Measurements from ENCODE around the gene PTPN13.
"Not testable (repeated sequence)": the region's sequence is repeated elsewhere in the genome, so short reads cannot be mapped to it uniquely, and the experiment has no call there.

The PTPN13 gene

DNA sequence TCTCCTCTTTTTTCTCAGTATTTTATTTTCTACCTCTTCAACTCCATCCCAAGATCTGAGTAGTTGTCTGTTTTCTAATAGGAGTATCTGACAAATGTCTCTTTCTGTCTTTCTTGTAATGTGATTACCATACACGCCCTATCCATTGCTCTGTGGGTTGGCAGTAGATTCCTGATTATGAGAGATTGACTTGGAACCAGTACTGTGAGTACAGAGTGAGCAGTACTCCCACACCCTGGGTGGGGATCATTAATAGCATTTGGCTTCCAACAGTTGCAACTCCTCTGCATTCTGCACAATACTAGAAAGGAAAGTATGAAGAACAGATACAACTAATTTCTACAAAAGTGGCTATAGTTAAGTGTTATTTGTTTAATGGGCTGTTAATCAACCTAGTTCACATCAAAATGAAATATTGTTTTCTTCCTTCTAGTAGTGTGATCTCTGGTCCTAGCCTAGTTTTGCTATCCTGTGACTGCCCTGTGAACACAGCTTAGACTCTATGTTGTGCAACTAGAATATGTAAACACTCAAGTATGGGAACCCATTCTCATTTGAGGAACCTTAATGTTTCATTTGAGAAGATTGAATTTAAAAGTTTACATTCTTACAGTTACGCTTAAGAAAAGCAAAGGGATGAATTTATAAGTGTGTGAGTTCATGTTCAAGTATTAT, 112.9 kb downstream of the PTPN13 start:
- no peak for TF ChIP-seq ZFX (IDR thresholded peaks at IDR 0.05)
- TF ChIP-seq, protein P1, sequence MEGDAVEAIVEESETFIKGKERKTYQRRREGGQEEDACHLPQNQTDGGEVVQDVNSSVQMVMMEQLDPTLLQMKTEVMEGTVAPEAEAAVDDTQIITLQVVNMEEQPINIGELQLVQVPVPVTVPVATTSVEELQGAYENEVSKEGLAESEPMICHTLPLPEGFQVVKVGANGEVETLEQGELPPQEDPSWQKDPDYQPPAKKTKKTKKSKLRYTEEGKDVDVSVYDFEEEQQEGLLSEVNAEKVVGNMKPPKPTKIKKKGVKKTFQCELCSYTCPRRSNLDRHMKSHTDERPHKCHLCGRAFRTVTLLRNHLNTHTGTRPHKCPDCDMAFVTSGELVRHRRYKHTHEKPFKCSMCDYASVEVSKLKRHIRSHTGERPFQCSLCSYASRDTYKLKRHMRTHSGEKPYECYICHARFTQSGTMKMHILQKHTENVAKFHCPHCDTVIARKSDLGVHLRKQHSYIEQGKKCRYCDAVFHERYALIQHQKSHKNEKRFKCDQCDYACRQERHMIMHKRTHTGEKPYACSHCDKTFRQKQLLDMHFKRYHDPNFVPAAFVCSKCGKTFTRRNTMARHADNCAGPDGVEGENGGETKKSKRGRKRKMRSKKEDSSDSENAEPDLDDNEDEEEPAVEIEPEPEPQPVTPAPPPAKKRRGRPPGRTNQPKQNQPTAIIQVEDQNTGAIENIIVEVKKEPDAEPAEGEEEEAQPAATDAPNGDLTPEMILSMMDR (conservative IDR thresholded peaks at IDR 0.05), result no peak
- H3K27ac ChIP-seq, result no peak overlapping the region

DNA sequence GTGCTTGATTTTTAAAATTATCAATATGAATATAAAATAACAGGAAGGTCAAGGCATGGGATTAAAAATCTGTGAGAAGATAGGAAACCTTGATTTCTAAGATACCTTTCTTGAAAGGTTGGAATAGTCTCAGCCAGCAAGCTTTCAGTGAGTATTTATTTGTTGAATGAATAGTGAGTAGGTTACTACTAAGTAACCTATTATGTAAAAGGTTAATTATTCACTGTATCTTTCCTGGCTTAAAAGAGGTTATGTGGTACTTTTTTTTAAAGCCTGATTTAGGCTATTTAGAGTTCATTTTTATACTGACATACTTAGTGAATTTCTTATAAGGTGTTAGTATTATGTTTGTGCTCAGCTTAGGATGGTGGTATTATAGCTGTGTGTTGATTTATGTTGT, 123.5 kb downstream of the PTPN13 start:
- H3K27ac ChIP-seq, result no peak overlapping the region
- TF ChIP-seq ZFX (IDR thresholded peaks at IDR 0.05), result no peak
- TF ChIP-seq, protein P1 (conservative IDR thresholded peaks at IDR 0.05), result no peak

DNA sequence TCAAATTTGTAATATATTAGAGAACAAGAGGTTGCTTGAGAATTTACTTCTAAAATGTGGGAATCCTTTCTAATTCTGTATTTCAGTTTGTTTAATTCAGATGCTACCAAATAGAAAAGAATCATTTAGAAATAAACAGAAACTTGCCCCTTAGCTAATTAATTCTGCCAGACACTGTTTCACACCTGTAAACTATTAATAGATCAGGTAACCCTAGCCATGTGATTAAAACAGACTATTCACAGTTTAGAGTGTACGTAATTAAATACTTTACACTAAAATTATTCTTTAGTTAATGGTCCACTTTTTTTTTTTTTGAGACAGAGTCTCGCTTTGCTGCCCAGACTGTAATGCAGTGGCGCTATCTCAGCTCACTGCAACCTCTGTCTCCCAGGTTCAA, 124.0 kb downstream of the PTPN13 start:
- no peak for TF ChIP-seq ZFX (IDR thresholded peaks at IDR 0.05)
- TF ChIP-seq, protein P1 (conservative IDR thresholded peaks at IDR 0.05), result no peak

DNA sequence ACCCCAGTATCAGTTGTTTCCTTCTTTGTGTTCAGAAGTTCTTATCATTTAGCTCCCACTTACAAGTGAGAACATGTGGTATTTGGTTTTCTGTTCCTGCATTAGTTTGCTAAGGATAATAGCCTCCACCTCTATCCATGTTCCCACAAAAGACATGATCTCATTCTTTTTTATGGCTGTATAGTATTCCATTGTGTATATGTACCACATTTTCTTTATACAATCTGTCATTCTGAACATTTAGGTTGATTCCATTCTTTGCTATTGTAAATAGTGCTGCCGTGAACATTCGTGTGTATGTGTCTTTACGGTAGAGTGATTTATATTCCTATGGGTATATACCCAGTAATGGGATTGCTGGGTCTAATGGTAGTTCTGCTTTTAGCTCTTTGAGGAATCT, 125.0 kb downstream of the PTPN13 start:
- not testable (repeated sequence) for H3K27ac ChIP-seq

More for the DNA sequence above, 124.0 kb downstream of the PTPN13 start:
- H3K27ac ChIP-seq, result no peak overlapping the region

DNA sequence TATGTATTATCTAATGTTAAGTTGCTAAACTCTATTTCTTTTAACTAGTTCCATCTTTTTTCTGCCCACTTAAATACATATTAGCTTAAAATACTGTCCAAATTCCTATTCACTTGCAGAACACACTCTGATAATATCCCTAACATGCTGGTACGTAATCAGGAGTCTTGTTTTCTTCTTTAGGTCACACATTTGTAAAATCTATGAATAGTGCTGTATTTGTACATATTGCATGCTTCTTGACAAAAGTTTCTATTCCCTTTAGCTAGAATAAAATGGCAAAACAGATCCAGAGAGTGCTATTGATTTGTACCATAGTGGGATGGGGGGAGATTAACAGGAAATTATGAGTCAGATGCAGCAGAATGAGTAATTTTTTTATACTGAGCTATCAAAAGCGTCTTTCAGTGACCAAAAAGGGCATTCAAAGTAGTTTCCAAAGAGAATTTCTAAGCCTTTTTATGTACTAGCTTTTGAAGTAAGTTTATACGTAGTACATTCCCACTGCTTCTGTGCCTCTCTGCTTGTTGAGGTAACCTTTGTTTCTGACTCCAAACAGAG, 126.5 kb downstream of the PTPN13 start:
- no peak overlapping the region for H3K27ac ChIP-seq
- TF ChIP-seq ZFX (IDR thresholded peaks at IDR 0.05), result no peak
- TF ChIP-seq, protein P1 (conservative IDR thresholded peaks at IDR 0.05), result no peak

DNA sequence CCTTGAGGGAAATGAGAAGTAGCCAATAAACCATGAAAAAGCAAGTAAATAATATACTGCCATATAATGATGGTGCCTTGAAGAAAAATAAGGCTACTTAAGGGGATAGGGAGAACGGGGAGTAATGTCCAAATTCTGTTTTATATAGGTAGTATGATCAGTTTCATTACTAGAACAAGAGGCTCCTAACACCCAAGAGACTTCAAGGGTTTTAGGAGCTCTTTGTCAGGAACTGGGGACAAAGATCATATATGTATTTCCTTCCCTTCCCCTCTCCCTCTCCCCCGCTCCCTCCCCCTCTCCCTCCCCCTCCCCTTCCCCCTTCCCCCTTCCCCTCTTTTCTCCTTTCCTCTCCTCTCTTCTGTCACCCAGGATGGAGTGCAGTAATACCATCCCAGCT, 127.3 kb downstream of the PTPN13 start:
- TF ChIP-seq, protein P1 (conservative IDR thresholded peaks at IDR 0.05), result no peak
- TF ChIP-seq ZFX (IDR thresholded peaks at IDR 0.05), result no peak
- H3K27ac ChIP-seq, result no peak overlapping the region

DNA sequence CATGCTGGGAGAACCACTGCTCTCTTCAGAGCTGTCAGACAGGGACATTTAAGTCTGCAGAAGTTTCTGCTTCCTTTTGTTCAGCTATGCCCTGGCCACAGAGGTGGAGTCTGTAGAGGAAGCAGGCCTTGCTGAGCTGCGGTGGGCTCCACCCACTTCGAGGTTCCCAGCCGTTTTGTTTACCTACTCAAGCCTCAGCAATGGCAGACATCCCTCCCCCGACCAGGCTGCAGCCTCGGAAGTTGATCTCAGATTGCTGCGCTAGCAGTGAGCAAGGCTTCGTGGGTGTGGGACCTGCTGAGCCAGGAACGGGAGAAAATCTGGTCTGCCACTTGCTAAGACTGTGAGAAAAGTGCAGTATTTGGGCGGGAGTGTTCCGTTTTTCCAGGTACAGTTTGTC, 136.2 kb downstream of the PTPN13 start:
- no peak for TF ChIP-seq ZFX (IDR thresholded peaks at IDR 0.05)
- TF ChIP-seq, protein P1 (conservative IDR thresholded peaks at IDR 0.05), result no peak

DNA sequence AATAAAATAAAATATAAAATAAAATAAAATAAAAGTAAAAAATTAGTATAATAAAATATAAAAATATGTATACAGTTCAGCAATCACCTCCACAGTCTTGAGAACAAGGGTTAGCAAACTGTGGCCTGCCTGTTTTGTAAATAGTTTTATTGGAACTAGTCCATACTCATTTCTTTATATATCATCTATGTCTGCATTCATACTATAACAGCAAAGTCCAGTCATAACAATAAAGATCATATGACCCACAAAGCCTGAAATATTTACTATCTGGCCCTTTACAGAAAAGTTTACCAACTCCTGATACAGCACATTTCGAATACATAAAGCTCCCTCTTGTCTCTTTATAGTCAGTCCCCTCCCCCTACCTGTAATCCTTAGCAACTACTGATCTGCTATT, 143.1 kb downstream of the PTPN13 start:
- no peak for TF ChIP-seq ZFX (IDR thresholded peaks at IDR 0.05)
- TF ChIP-seq, protein P1 (conservative IDR thresholded peaks at IDR 0.05), result no peak
- no peak overlapping the region for H3K27ac ChIP-seq

More for the DNA sequence above, 136.2 kb downstream of the PTPN13 start:
- H3K27ac ChIP-seq, result no peak overlapping the region
